ENCODE measurements around the gene R3HDM1. TPM values are rescaled to one million over a fixed set of nuclear protein-coding genes. Genes with fewer than 3 reads are reported as not detected.
"Not testable (repeated sequence)": the region's sequence is repeated elsewhere in the genome, so short reads cannot be mapped to it uniquely, and the experiment has no call there.

R3HDM1 gene
- total and polyA plus RNA-seq, 12 donors: 9.4 to 42.7 (median 20.9) TPM

- DNase-seq: no peak
- no peak overlapping the region for H3K27ac ChIP-seq
- H3K9me3 ChIP-seq (replicated peaks in 1 of 3): no peaks in the 10 kb centered on the region
- no peaks in the 10 kb centered on the region for H3K4me1 ChIP-seq (replicated peaks in 1 of 2)
- intact Hi-C loops (cut with DNase I): no loop called here
- no peak for TF ChIP-seq POLR2A (IDR thresholded peaks at IDR 0.05)
- TF ChIP-seq CTCF (IDR thresholded peaks at IDR 0.05): no peak
- no peaks in the 10 kb centered on the region for H3K36me3 ChIP-seq (replicated peaks in 1 of 2)
- no peak overlapping the region for H3K4me3 ChIP-seq
- no peaks in the 10 kb centered on the region for H3K27me3 ChIP-seq
- WGBS, 4 donors: 93 to 97% (median 94%) methylated on average over 3 of the region's 3 CpGs
Measured at GRCh38 chr2:135615404-135615803, 84.1 kb downstream of the R3HDM1 start.

DNA sequence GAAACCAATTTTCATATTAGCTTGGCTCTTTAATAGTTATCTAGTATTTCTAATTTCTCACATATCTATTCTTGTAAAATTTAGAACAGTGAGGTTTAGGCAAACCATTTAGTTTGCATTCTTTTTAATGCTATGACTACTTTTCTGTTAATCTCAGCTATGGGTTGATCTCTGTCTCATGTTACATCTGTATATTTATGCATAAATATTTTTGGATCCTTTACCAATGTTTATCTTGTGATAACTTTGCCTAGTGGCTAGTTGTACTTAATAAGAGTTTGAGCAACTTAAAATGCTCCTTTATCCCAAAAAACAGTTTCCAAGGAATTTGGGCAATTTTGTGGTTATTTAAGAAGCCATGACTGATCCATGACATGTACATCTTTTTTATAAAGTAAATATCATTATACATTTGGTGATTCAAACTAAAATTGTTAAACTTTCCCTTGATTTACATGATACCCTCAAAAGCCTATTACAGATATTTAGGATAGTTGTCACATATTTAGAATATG lies 86.3 kb downstream of the R3HDM1 start:
- no peaks in the 10 kb centered on the region for H3K9me3 ChIP-seq (replicated peaks in 1 of 3)
- no peak for TF ChIP-seq POLR2A (IDR thresholded peaks at IDR 0.05)
- no peak for TF ChIP-seq CTCF (IDR thresholded peaks at IDR 0.05)
- intact Hi-C loops (cut with DNase I): no loop called here
- no peaks in the 10 kb centered on the region for H3K4me1 ChIP-seq (replicated peaks in 1 of 2)
- no peaks in the 10 kb centered on the region for H3K27me3 ChIP-seq
- DNase-seq: no peak
- no peaks in the 10 kb centered on the region for H3K36me3 ChIP-seq (replicated peaks in 1 of 2)
- no peak overlapping the region for H3K27ac ChIP-seq
- no peak overlapping the region for H3K4me3 ChIP-seq

DNA sequence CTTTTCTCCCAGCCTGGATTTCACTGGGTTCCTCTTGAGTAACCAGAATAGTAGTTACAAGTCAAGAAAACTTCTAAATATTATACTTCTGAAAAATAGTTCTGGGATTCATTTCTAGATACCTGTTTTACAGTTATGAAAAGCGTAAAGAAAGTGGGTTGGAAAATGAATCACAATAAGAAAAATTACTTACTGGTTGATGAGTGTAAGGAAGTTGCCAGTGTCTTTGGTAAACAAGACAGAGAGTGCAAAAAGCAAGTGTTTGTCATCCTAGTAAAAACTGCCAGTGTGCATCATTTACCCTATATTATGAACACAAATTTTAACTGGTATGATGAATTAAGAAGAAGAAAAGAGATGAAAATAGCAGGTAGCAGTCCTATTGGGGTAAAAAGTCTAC lies 88.9 kb downstream of the R3HDM1 start:
- H3K27ac ChIP-seq: no peak overlapping the region
- no peaks in the 10 kb centered on the region for H3K9me3 ChIP-seq (replicated peaks in 1 of 3)
- WGBS, 4 donors: 91 to 100% (median 98%) methylated on average over 1 of the region's 1 CpG
- intact Hi-C loops (cut with DNase I): no loop called here
- DNase-seq: no peak
- no peaks in the 10 kb centered on the region for H3K36me3 ChIP-seq (replicated peaks in 1 of 2)
- no peak overlapping the region for H3K4me3 ChIP-seq
- H3K4me1 ChIP-seq (replicated peaks in 1 of 2): no peaks in the 10 kb centered on the region
- TF ChIP-seq POLR2A (IDR thresholded peaks at IDR 0.05): no peak
- no peak for TF ChIP-seq CTCF (IDR thresholded peaks at IDR 0.05)
- H3K27me3 ChIP-seq: no peaks in the 10 kb centered on the region

GRCh38 chr2:135629520-135629919 lies 98.2 kb downstream of the R3HDM1 start:
- no peaks in the 10 kb centered on the region for H3K4me1 ChIP-seq (replicated peaks in 1 of 2)
- DNase-seq: no peak
- no peaks in the 10 kb centered on the region for H3K27me3 ChIP-seq

DNA sequence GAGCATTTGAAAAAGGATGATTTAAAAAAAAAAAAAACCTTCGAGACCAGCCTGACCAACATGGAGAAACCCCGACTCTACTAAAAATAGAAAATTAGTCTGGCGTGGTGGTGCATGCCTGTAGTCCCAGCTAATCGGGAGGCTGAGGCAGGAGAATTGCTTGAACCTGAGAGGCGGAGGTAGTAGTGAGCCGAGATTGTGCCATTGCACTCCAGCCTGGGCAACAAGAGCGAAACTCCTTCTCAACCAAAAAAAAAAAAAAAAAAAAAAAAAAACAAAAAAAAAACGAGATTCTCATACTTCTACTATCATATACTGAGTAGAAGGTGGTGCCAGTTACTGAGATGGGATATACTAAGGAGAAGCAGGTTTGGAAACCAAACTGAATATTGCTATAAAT lies 98.8 kb downstream of the R3HDM1 start:
- WGBS, 4 donors: 95 to 97% (median 95%) methylated on average over 8 of the region's 8 CpGs
- H3K4me1 ChIP-seq (replicated peaks in 1 of 2); H3K4me3 ChIP-seq; DNase-seq; H3K36me3 ChIP-seq (replicated peaks in 1 of 2); H3K27ac ChIP-seq; H3K27me3 ChIP-seq; H3K9me3 ChIP-seq (replicated peaks in 1 of 3); intact Hi-C loops (cut with DNase I): not testable (repeated sequence)

More at GRCh38 chr2:135629520-135629919, 98.2 kb downstream of the R3HDM1 start:
- Histone ChIP-seq H3K9me3 (replicated peaks in 1 of 3) (no peaks in the 10 kb centered on the region), H3K36me3 (replicated peaks in 1 of 2) (no peaks in the 10 kb centered on the region), H3K27ac (no peak overlapping the region), H3K4me3 (no peak overlapping the region)
- intact Hi-C loops (cut with DNase I): no loop called here
- TF ChIP-seq POLR2A (IDR thresholded peaks at IDR 0.05) (no peak), CTCF (IDR thresholded peaks at IDR 0.05) (no peak)
